G401.6 (cell line): ENCODE measurements around the gene GLYAT.

ENCODE experiments used
- FAIRE-seq: peaks from 2 replicates; lab custom pipeline; 2012; peaks lifted over from hg19 to GRCh38; lab: Jason Lieb, UNC

The GLYAT gene

DNA sequence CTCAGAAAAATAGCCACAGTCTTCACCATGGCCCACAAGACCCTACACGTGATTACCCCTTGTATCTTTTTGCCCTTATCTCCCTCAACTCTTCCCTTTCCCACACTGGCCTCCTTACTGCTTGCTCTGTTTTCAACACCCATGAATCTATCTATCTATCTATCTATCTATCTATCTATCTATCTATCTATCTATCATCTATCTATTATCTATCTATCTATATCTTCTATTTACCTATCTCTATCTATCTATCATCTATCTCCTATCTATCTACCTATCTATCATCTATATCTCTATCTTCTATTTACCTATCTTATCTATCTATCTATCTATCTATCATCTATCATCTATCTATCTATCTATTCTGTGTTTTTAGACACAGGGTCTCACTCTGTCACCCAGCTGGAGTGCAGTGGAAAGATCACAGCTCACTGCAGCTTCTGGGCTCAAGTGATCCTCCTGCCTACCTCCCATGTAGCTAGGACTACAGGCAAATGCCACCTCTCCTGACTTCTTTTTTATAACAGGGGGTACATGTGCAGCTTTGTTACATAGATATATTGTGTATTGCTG lies 55.1 kb downstream of the GLYAT start:
- no peak for FAIRE-seq

DNA sequence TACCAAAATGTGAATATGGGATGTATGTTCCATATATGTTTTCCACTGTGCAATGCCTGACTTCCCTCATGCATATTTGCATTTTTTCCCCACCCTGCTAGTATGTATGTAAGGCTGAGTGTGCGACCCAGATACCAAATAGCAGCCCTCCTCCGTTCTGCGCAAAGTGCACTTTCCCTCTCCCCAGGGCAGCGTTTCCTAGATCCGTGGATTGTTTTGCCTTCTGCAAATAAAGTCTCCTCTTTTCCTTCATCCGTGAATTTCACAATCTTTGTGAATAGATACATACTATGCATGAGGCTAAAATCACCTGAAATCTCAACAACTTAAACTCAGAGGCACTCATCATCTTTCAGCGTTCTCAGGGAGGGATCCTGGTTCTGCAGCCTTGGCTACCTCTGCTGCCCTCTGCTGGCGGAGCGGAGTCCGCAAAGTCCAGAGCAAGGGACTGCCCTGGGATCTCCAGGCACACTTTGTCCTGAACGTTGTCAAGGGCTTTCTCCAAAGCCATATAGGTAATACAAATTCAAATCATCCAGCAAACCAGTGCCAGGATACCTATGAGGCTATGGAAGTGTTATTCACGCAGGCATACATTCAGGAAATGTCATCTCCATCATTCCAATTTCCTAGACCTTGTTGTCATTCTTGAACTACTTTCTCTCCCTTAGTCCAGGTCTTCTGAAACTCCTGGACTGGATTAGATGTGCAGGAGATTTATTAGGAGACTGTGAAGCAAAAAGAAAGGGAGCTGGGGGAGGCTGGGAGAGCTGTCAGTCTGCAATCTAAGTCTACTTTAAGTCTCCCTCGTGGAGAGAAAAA lies 56.2 kb downstream of the GLYAT start:
- peak; percentile 52 for FAIRE-seq

DNA sequence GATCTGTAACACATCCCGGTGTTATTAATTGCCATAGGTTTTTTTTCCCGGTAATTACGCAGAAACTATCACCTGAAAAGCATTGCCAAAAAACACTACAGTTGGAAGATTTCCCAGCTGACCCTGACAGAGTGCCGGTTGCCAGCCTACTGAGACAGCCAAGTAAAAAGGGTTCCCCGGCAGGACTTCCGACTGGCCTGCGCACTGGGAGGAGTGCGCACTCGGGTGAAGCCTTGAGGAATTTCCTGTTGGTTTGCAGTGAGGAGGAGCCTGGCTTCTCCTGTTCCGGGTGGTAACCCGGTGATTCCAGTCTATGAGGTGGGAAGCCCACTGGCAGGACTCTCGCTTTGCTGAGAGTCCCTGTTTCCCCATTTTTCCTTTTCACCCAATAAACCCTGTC lies 57.1 kb downstream of the GLYAT start:
- FAIRE-seq, result no peak

GRCh38 chr11:58671983-58672633 lies 59.6 kb downstream of the GLYAT start:
- FAIRE-seq, result no peak

- no peak for FAIRE-seq
Measured at GRCh38 chr11:58659910-58660570, 71.7 kb downstream of the GLYAT start.

DNA sequence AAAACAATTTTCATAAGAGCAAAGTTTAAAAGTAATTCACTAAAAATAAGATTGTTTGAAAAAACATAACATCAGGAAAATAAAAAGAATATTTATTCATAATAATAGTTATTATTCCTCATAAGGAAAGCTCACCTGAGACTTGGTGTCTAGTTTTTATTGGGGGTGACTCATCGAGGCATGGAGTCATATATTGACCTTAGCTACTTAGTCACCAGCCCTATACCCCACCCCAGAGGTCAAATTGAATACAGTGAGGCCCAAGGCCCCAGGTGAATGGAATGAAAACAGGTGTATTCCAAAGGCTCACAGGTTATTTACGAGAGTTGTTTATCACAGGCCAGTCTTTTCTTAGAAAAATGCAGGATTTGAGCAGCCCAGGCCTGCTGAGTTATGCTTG lies 72.3 kb downstream of the GLYAT start:
- no peak for FAIRE-seq
